ENCODE results near the gene MAT2B.

- TF ChIP-seq POLR2AphosphoS5 (IDR thresholded peaks at IDR 0.05; ENCODE audit: low read depth, low read length): no peak
- TF ChIP-seq TAF1 (IDR thresholded peaks at IDR 0.05; ENCODE audit: borderline replicate concordance, insufficient read depth, low read length): no peak
- TF ChIP-seq REST (IDR thresholded peaks at IDR 0.05; ENCODE audit: insufficient read depth in 1 of 2, low read depth in 2 of 2, low read length in 2 of 2): no peak
These were observed 39.4 kb downstream of the MAT2B start for GRCh38 chr5:163544836-163545235.

Measured in PFSK-1 (cell line).